DMS114 treated with DMSO at 0.1 percent for 48 hours (cell line): ENCODE data around the gene OR56A4.

Experiments
- DNase-seq: peaks from one replicate; lab custom pipeline; 2025; ENCODE audit not compliant: unreplicated experiment; lab: John Stamatoyannopoulos, UW

The OR56A4 gene

GRCh38 chr11:6006846-6007245, at the start of gene OR56A4:
Gene OR56A4, minus strand, starts transcription at chr11:6006946. Its CDS starts 3,954 bp downstream, at chr11:6002992.
- DNase-seq, result no peak

GRCh38 chr11:6055569-6055968, 48.8 kb upstream of the OR56A4 start:
- DNase-seq, result no peak

GRCh38 chr11:6052374-6052773, 45.6 kb upstream of the OR56A4 start:
- no peak for DNase-seq

GRCh38 chr11:6040874-6041273, 34.1 kb upstream of the OR56A4 start:
- DNase-seq, result no peak

GRCh38 chr11:6030708-6031405, 24.1 kb upstream of the OR56A4 start, which contains the start of gene OR56A1:
Gene OR56A1, minus strand, starts transcription at chr11:6030758. Its CDS starts 3,066 bp downstream, at chr11:6027692.
- no peak for DNase-seq

GRCh38 chr11:6027501-6027900, 20.8 kb upstream of the OR56A4 start:
- DNase-seq, result no peak

- no peak for DNase-seq
Observed at GRCh38 chr11:6025056-6025455, 18.3 kb upstream of the OR56A4 start.

GRCh38 chr11:6022956-6023355, 16.2 kb upstream of the OR56A4 start:
- DNase-seq, result peak; percentile 38

- DNase-seq, result no peak
Observed at GRCh38 chr11:6013042-6013441, 6.3 kb upstream of the OR56A4 start.

GRCh38 chr11:6012035-6012668, 5.4 kb upstream of the OR56A4 start:
- DNase-seq, result no peak

- no peak for DNase-seq
Observed at GRCh38 chr11:6006395-6006794, 351 bp downstream of the OR56A4 start.

- DNase-seq, result no peak
Observed at GRCh38 chr11:6002202-6002699, 4.5 kb downstream of the OR56A4 start.

GRCh38 chr11:5994791-5995190, 12.0 kb downstream of the OR56A4 start:
- DNase-seq, result no peak

- DNase-seq, result peak; percentile 0
Observed at GRCh38 chr11:5992604-5993251, 14.0 kb downstream of the OR56A4 start.

GRCh38 chr11:5992150-5992549, 14.6 kb downstream of the OR56A4 start:
- no peak for DNase-seq

- no peak for DNase-seq
Observed at GRCh38 chr11:5989203-5989602, 17.5 kb downstream of the OR56A4 start.

GRCh38 chr11:5986885-5987284, 19.9 kb downstream of the OR56A4 start, which contains the start of gene OR52L1:
Gene OR52L1, minus strand, starts transcription at chr11:5986985. Its CDS starts 55 bp downstream, at chr11:5986930.
- DNase-seq, result no peak

GRCh38 chr11:5983443-5983842, 23.3 kb downstream of the OR56A4 start:
- DNase-seq, result no peak

GRCh38 chr11:5973530-5973929, 33.2 kb downstream of the OR56A4 start:
- no peak for DNase-seq

GRCh38 chr11:5968394-5968793, 38.4 kb downstream of the OR56A4 start, which contains the start of gene OR56A5:
Gene OR56A5, minus strand, starts transcription at chr11:5968494. Its CDS starts 0 bp downstream, at chr11:5968494.
- DNase-seq, result no peak

- DNase-seq, result no peak
Observed at GRCh38 chr11:5967708-5968107, 39.0 kb downstream of the OR56A4 start.

GRCh38 chr11:5966958-5967357, 39.8 kb downstream of the OR56A4 start:
- no peak for DNase-seq
